NCI-H1417 treated with DMSO at 0.1 percent for 48 hours (cell line): Measurements from ENCODE around the gene PCDH19.

ENCODE experiments used
- DNase-seq: peaks from one replicate; lab custom pipeline; 2025; lab: John Stamatoyannopoulos, UW

The PCDH19 gene

DNA sequence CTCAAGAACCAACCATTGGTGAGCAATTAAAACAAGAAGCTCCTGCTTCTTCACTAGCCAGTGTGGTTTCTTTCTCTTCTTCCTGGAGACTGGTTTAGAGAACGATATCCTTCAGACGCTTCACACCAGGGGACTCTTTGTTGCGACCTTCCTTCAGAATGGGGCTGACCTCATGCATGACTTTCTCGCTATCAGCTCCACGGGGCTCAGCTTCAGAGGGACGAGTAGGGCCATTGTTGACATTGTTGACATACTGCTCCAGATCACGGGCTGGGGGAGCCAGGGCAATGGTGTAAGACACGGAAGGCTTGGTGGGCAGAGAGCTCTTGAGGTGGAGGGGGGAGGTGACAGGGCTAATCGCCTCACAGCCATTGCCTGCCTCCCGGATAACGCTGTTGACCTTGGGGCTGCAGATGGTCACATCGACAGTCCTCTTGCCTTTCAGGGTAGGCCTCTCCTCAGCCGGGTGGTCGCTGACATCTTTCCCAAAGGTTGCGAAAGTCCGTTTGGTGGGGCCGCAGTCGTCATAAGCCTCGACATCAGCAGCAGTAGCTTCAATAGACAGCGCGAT is 113.8 kb downstream of the PCDH19 start:
- DNase-seq: no peak

DNA sequence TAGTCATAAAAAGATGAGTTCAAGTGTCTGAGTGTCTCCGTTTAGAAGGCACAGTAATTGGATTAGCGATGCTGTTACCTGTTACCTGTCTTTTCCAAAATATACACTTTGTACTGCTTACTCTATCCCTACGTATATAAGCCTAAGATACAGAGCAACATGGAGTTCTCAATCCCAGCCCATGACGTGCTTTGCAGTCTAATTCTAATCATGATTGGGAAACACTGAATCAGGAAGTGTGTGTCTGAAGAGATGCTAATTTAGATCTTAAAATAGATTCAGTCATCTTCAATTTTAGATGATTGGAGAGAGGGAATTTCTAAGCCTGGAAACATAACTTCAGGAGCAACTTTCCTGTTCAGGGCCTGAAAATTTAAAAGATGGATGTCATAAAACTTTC is 115.1 kb downstream of the PCDH19 start:
- DNase-seq: no peak

DNA sequence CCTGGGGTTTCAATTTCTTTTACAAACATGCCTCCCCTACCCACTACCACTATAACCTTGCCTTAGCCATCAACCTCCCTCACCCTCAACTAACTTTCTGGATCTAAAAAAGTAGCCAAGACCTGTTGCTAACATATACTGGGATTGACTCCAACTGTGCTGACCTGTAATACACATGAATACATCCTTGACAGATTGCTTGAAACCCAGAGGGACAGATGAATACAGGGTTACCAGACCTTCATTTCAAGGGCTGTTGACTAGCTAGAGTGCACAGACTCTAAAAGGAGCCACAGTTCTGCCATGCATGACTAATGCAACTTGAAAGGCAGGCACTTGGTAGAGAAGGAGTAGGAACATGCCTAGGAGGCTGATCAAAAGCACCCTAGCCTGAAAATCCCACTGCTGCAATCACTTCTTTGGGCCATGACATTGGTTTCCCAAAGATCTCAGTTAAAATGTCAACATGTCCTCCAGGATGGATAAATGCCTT is 121.0 kb downstream of the PCDH19 start:
- DNase-seq: no peak

DNA sequence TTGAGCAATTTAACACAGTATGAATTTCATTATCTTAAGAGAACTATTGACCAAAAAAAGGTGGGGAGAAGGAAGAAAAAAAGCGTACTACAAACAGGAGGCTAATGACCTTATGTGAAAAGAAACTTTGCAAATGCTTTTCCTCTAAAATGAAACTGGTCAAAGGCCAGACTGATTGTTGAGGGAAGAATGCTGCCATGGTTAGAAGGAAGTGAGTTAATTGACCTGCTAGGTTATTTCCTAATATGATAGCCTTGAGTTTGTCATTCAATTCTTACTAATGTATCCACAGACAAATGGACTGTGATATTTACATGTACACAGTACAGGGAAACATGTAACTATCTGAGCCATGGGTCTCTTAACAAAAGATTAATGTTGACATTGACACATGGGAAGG is 132.8 kb downstream of the PCDH19 start:
- DNase-seq: no peak

DNA sequence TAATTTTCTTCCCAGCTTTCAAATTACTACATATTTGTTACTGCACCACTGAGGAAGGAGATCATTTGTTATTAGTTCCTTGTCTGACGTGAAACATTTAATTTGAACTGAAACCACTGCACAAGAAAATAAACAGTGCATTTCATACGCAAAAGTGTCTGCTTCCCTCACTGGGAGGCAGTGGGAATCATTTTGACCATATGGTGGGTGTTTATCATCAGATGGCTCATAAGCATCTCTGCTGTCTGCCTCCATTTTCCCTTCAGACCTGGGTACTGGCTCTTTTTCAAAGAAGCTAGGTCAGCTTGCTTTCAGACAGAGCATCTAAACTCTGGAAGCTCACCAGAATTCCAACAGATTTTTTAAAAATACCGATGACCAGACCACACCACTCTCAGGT is 135.2 kb downstream of the PCDH19 start:
- DNase-seq: no peak

DNA sequence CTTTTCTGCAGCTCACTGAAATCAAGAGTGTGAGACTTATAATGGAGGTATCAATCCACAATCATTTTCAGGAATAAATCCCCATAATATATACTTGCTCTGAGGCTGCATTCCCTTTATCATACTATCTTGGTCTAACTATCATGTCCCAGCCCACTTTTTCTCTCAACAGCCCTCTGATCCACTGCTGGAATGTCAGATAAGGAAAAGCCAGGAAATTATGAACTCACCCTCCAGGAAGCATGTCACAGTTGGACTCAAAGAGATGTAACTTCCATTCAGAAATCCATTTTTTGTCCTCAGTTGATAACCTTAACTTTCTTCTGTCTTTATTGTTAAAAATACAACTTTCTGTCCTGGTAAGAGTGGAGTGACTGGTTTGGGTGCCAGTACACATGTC is 144.9 kb downstream of the PCDH19 start:
- no peak for DNase-seq

DNA sequence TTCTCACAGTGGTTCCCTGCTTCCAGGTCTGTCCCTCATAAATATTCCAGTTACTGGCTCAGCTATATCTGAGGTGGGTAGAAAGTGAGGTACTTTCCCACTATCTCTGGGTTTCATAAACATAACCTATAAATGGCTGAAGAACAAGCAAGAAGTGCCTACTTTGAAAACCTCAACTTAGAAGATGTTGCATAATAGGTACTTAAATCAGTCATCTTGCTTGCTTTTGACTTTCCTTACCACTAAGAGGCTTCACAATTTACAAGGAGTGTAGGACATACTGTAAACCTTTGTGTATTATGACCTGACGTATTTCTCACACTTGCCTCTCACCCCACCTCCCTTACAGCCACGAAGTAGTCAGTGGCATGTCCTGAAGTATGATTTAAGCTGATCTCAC is 145.9 kb downstream of the PCDH19 start:
- DNase-seq: no peak

DNA sequence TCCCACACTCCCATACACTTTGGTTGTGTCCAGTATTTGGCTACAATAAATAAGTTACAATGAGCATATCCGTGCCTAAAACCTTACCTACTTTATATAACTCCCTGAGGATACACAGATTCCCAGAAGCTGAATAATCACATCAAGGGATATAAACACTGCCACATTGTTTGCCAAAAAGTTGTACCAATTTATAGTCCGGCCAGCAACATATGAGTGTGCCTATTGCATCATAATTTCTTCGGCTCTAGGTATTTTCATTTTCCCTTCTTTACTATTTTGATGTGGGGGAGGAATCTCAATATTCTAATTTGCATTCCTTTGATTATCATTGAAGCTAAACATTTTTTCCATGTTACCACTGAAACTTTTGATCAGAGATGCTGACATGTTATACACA is 146.4 kb downstream of the PCDH19 start:
- DNase-seq: no peak

DNA sequence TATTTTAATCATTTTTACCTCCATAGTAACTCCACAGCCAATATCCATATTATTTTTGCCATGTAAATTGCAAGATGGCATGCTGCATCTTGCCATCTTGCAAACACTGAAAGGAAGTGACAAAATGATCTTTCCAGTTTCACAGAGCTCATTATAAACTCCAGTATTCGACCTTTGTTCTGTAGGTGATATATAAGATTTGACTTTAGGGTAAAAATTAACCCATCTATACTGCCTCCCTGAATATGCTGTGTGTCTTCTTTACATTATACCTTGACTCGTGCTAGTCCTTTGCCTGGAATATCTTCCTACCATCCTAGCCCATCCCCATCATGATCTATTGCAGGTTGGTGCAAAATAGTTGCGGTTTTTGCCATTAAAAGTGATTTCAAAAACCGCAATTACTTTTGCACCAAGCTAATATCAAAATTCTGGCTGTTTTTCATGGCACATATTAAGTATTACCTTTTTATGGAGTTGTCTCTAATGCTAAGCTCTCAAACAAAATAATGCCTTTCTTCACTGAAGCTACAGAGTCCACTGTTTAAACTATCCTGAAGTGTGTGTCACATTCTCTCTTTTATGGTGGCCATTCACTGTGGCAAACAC is 161.1 kb downstream of the PCDH19 start:
- no peak for DNase-seq

DNA sequence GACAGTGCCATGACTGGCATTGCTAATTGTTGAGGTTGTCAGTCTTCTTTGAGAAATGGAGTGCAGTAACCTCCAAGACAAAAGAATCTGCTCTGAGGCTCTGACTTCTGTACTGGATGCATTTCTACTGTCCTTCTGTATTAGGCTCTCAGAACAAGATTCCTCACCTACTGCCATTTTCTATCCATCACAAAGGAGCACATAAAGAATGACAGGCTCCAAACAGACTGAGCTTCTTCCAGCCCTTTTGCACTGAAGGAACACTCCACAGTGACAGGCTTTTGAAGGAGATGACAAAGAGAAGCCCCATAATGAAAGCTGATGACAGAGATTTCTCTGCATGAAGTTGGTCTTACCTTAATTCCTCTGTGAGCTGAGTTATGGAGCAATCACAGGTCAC is 162.2 kb downstream of the PCDH19 start:
- DNase-seq: no peak

DNA sequence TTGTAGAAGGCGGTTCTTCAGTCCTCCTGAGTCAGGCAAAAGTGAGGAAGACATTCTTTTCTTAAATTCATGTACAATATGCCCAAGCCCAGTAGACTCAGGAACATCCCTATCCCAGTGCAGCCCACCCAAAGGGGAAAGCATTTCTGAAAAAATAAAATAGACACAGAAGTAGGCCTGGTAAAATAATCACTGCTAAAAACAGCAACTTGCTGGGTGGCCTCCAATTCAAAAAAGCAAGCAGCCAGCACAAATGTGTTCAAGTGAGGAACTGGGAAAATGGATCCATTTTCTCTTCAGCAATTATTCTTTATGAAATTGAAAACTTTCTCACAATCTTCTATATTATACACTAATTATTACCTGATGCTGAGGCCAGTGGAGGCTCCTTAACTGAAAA is 165.4 kb downstream of the PCDH19 start:
- DNase-seq: no peak
